ENCODE measurements around the gene TNFRSF9.

The TNFRSF9 gene

DNA sequence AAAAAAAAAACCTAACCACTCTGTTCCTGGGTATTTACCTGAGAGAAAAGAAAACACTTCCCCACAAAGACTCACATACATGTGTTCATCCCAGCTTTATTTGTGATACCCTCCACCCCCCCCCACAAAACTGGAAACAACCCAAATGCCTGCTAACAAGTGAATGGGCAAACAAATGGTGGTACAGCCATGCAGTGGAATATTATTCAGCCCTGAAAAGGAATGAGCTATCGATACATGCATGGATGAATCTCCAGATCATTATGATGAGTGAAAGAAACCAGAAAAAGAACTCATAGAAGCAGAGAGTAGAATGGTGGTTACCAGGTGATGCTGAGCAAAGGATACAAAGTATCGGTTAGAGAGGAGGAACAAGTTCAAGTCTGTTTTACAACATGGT, 49.8 kb downstream of the TNFRSF9 start:
- no peaks in the 10 kb centered on the region for H3K4me1 Mint-ChIP-seq

DNA sequence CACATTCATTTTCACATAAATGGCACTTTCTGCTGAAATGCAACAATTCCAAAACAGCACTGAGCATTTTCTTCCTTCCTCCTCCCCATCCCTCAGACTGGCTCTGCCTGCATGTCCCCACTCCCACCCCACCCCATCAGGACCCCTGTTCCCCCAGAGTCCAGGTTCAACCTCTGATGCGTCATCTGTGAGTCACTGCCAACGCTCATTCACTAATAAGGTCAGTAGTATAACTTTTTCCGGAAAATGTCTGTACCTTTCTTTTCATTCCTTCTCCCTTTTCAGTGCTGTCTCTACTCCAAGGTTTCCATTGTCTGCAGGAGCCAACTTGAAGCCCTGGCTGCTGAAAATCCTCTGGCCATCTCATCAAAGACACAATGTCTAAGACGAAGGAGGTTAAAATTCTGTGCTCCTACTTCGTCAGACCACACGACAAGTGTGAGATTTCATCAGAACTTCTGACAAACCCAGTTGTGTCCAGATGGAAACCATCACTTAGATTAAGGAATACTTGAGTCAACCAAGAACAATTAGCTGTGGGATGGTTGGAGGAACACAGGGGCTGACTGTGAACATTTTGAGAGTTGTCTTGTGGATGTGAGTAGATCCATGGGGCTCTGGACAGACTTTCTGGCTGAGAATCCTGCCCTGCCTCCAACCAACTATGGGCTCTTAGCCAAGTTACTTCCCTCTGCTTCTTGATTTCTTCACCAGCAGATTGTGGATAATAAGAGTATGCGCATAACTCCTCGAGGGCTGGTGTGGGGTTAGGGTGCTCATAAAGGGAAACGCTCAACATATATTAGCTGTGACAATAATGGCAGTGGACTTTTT, 52.2 kb downstream of the TNFRSF9 start:
- H3K27ac Mint-ChIP-seq = no peak overlapping the region
- H3K36me3 Mint-ChIP-seq = no peaks in the 10 kb centered on the region
- no peaks in the 10 kb centered on the region for H3K4me1 Mint-ChIP-seq
- H3K27me3 Mint-ChIP-seq = peaks cover 61% of the 10 kb centered on the region
- CTCF ChIA-PET = no interaction called here
- no peak for DNase-seq
- H3K4me3 Mint-ChIP-seq = no peak overlapping the region
- no peaks in the 10 kb centered on the region for H3K9me3 Mint-ChIP-seq

More for the DNA sequence above, 49.8 kb downstream of the TNFRSF9 start:
- Mint-ChIP-seq H3K4me3 (no peak overlapping the region), H3K27ac (no peak overlapping the region), H3K9me3 (no peaks in the 10 kb centered on the region), H3K27me3 (peaks cover 41% of the 10 kb centered on the region), H3K36me3 (no peaks in the 10 kb centered on the region)
- CTCF ChIA-PET = no interaction called here
- no peak for DNase-seq

DNA sequence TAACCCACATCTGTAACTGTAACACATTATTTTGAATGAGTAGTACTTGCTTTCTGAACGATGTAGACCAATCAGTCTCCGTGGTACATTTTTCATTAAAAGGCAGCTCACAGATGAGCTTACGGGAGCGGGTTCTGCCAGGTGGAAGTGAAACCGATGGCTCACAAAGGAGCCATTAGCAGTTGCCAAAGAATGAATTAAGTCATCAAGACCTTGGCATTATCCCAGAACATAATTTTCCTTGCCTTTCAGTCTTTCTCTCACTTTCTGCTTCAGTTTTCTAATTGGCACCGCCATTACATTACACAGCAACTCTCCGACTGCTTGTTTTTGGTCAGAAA, 54.3 kb downstream of the TNFRSF9 start:
- no peak overlapping the region for H3K4me3 Mint-ChIP-seq
- peaks cover 54% of the 10 kb centered on the region for H3K27me3 Mint-ChIP-seq
- no peak overlapping the region for H3K27ac Mint-ChIP-seq
- CTCF ChIA-PET = no interaction called here
- no peak for DNase-seq
- no peaks in the 10 kb centered on the region for H3K36me3 Mint-ChIP-seq
- no peaks in the 10 kb centered on the region for H3K4me1 Mint-ChIP-seq
- H3K9me3 Mint-ChIP-seq = no peaks in the 10 kb centered on the region

DNA sequence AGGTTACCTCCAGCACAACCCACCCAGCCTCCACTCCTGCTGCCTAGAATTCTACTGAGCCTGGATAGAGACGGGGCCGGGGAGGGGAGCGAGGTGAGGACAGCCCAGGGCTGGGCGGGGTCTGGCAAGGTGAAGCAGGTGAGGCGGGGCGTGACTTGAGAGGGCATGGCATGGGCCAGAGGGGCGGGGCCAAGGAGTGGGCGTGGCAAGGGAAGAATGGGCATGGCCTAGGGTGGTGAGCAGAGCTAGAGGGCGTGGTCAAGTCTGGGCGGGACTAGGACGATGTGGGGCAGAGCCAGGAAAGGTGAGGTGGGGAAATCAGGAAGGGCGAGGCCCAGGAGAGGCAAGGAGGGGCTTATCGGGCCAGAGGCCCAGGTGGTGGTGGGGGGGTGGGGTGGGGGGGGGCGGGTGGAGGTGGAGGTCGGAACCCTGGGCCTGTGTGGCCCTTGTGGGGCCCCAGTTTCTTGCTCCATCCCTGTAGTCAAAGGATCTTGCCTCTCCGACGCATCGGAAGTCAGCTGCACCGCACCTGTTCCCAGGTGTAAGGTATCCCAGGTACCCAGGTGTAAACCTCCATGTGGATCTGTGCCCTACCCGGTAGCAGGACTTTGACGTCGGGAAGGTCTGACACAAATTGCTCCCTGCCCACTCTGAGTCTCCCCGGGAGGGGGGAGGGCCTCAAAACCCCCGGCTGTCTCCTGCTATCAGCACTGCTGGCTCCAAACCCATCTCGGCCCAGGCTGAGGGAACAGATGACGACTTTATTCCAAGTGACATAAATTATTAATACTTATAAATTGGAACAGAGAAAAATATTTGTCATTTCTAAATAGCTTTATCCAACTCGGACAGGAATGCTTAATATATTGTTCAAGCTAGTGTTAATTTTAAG, 54.9 kb downstream of the TNFRSF9 start:
- Mint-ChIP-seq H3K9me3 (no peaks in the 10 kb centered on the region), H3K4me3 (no peak overlapping the region), H3K36me3 (no peaks in the 10 kb centered on the region), H3K4me1 (no peaks in the 10 kb centered on the region), H3K27me3 (peaks cover 51% of the 10 kb centered on the region), H3K27ac (no peak overlapping the region)
- peak; percentile 27 for DNase-seq
- CTCF ChIA-PET = no interaction called here

DNA sequence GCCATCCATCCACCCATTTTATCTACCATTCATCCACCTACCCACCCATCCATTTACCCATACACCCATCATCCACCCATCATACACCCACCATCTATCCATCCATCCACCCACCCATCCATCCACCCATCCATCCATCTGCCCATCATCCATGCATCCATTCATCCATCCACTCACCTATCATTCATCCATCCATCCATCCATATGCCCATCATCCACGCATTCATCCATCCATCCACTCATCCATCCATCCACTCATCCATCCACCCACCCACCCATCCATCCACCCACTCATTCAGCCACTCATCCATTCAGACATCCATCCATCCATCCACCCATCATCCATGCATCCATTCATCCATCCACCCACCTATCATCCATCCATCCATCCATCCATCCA, 55.9 kb downstream of the TNFRSF9 start:
- DNase-seq = no peak
- Mint-ChIP-seq H3K27me3 (peaks cover 44% of the 10 kb centered on the region), H3K27ac (no peak overlapping the region), H3K4me1 (no peaks in the 10 kb centered on the region), H3K4me3 (no peak overlapping the region), H3K36me3 (no peaks in the 10 kb centered on the region), H3K9me3 (no peaks in the 10 kb centered on the region)
- CTCF ChIA-PET = no interaction called here

DNA sequence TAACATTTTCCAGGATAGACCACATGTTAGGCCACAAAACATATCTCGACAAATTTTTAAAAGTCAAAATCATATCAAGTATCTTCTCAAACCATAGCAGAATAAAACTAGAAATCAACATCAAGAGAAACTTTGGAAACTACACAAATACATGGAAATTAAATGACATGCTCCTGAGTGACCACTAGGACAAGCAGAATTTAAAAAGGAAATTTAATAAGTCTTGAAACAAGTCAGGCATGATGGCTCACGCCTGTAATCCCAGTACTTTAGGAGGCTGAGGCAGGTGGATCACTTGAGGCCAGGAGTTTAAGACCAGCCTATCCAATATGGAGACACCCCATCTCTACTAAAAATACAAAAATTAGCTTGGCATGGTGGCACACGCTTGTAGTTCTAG, 61.4 kb downstream of the TNFRSF9 start:
- no peak overlapping the region for H3K27ac Mint-ChIP-seq
- H3K9me3 Mint-ChIP-seq = peaks cover 8% of the 10 kb centered on the region
- peaks cover 11% of the 10 kb centered on the region for H3K27me3 Mint-ChIP-seq
- H3K4me1 Mint-ChIP-seq = peaks cover 3% of the 10 kb centered on the region
- no peaks in the 10 kb centered on the region for H3K36me3 Mint-ChIP-seq
- no peak overlapping the region for H3K4me3 Mint-ChIP-seq
- CTCF ChIA-PET = no interaction called here
- no peak for DNase-seq

DNA sequence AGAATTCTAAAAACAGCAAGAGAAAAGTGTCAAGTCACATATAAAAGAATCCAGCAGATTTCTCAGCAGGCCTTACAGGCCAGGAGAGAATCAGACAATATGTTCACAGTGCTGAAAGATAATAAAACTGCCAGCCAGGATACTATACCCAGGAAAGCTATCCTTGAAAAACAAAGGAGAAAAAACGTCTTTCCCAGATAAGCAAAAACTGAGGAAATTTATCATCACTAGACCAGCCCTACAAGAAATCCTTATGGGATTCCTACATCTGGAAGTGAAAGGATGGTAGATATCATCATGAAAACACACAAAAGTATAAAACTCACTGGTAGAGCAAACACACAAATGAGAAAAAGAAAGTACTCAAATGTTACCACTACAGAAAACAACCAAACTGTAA, 62.6 kb downstream of the TNFRSF9 start:
- Mint-ChIP-seq H3K4me1 (peaks cover 3% of the 10 kb centered on the region), H3K36me3 (no peaks in the 10 kb centered on the region), H3K27me3 (peaks cover 7% of the 10 kb centered on the region), H3K9me3 (peaks cover 8% of the 10 kb centered on the region), H3K4me3 (no peak overlapping the region), H3K27ac (no peak overlapping the region)
- no peak for DNase-seq
- CTCF ChIA-PET = no interaction called here

DNA sequence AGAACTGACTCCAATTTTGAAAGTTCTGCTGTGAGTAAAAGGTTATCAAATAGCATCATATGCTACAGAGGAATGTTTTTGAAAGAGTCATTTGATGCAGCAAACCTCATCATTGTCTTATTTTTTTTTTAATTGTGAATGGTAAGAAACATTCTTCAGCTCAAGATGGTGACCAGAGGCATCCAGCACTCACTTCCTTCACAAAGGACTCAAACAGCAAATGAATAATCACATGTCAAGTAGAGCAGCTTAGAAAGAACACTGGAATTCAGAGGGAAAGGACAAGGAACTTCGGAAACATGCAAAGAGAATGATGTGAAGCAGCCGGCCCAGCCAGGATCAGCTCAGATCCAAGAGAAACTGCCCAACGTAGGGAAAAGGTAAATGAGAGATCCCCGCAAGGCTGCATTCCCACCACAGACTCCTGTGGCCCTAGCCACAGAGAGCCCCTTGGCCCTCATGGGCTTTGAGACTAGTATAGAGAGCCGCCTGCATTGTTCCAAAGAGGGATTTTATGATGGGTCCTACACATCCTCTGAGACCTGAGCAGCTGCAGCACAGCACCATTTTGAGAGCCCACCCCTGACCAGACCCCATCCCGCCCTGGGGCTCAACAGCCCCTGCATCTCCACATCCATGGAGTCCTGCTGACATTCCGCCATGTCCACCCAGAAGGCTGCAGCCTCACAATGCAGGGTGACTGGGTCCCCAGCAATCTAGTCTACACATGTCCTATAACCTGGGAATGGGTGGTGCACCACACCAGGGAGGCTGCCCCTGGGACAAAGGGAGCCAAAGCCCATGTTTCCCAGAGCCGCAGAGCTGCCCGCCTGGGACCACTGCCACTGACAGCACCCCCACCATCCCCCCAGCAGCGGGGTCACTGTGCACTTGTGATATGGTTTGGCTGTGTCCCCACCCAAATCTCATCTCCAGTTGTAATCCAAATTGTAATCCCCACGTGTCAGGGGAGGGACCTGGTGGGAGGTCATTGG, 66.5 kb downstream of the TNFRSF9 start:
- H3K27me3 Mint-ChIP-seq = peaks cover 4% of the 10 kb centered on the region
- H3K4me3 Mint-ChIP-seq = no peak overlapping the region
- H3K36me3 Mint-ChIP-seq = no peaks in the 10 kb centered on the region
- CTCF ChIA-PET = no interaction called here
- H3K9me3 Mint-ChIP-seq = peaks cover 8% of the 10 kb centered on the region
- DNase-seq = no peak
- H3K27ac Mint-ChIP-seq = no peak overlapping the region
- peaks cover 3% of the 10 kb centered on the region for H3K4me1 Mint-ChIP-seq

DNA sequence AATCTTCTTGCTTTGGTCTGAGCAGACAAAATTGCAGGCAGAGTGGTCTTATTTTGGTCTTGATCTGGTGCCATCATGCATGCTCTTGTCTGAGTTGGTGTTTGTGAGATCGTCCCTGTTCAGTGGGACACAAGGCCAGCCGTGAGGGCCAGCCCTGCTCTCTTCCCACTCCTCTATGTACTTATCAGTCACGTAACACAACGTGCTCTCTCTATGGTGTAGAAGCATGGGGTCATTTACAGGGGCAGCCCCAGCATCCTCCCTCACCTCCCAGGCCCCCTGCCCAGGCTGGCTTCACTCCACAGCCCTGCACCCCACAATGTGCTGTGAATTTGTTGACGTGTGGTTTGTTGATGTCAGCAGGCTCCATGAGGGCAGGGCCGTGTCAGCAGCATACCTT, 69.5 kb downstream of the TNFRSF9 start:
- CTCF ChIA-PET = no interaction called here
- H3K36me3 Mint-ChIP-seq = no peaks in the 10 kb centered on the region
- no peaks in the 10 kb centered on the region for H3K9me3 Mint-ChIP-seq
- H3K4me3 Mint-ChIP-seq = no peak overlapping the region
- DNase-seq = no peak
- H3K4me1 Mint-ChIP-seq = no peaks in the 10 kb centered on the region
- peaks cover 4% of the 10 kb centered on the region for H3K27me3 Mint-ChIP-seq
- H3K27ac Mint-ChIP-seq = no peak overlapping the region

DNA sequence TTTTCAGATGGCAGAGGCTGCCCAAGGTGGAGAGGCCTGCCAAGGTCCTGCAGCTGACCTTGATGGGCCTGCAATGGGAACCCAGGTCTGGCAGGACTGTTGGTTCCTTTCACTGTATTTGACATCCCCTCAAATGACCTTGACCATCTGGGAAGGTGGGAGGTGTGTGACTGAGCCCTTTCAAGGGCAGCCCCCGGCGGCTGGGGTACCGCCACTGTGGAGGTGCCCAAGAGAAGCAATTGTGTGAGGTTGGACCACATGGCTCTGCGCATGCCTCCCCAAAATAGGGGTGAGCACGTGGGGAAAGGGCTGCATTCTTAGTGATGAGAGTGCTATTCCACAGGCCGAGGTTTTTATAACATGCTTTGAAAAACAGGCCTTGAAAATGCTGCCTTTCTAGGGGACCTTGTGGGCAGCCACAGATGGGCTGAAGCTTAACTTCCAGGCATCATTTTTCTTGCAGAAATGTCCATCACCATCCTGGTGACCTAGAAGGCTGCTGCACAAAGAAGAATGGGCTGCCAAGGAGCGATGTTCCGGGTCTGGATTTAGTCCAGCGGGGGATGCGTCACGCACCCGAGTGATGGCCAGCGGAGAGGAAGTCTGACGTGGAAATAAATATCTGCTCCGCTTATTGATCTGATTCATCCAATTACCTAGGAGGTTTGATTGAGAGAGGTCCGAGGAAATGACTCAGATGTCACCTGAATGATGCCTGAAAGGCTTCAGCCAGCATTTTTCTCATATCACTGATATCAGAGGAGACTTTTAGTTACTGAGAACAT, 71.3 kb downstream of the TNFRSF9 start:
- Mint-ChIP-seq H3K4me1 (no peaks in the 10 kb centered on the region), H3K27me3 (peaks cover 3% of the 10 kb centered on the region), H3K4me3 (no peak overlapping the region), H3K27ac (no peak overlapping the region), H3K9me3 (no peaks in the 10 kb centered on the region), H3K36me3 (no peaks in the 10 kb centered on the region)
- CTCF ChIA-PET = no interaction called here
- no peak for DNase-seq

DNA sequence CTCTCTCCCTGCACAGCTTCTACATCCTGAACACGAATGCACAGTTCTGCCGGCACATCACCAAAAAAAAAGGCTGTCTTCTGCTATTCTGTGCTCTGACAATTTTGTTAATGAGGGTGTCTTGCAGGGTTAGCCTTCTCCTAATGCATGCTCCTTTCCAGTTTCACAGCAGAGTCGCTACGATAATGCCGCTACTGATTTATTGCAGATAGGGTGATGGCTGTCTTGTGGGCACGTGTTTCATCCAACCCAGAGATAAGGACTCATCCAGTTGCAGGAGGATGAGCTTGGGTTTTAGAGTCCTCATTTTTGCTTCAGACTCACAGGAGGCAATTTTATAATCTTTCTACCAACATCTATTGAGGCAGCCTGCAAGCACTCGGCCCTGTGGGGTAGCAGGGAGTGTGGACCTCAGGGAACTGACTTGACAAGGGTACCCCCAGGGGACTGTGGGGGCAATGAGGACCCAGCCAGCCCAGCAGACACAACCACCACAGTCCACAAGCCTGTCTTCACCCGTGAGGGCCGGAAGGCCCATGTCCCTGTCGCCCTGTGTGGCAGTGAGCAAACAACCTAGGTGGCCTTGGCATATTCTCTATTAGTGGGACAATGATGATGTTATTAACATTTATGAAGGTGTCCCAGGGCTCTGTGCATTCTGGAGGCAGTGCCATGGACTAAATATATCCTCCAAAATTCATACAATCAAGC, 72.4 kb downstream of the TNFRSF9 start:
- Mint-ChIP-seq H3K9me3 (no peaks in the 10 kb centered on the region), H3K4me1 (no peaks in the 10 kb centered on the region), H3K27me3 (no peaks in the 10 kb centered on the region), H3K27ac (no peak overlapping the region), H3K4me3 (no peak overlapping the region), H3K36me3 (no peaks in the 10 kb centered on the region)
- CTCF ChIA-PET = interaction anchor here (0.6 kb wide), 1 partner anchor 978 kb away, joined by 3 read pairs; no protein-coding TSS in a partner anchor
- no peak for DNase-seq

DNA sequence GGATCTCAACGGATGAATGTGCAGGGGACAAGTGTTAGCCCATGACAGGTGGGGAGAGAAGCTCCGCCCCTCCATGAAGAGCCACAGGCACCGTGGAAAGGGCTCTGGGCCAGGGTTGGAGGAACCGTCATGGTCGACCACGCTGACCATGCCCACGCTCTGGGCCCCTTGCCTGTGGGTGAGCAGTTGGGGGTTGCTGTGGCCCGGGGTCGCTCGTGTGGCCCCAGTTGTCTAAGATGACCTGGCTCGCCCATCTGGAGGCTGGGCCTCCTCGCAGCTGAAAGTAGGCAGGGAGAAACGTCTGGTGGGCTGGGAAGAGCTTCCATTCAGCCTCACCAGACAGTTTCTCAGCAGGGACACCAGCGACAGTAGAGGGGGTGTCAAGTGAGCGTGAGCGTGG, 74.7 kb downstream of the TNFRSF9 start:
- no peak overlapping the region for H3K4me3 Mint-ChIP-seq
- DNase-seq = no peak
- H3K4me1 Mint-ChIP-seq = no peaks in the 10 kb centered on the region
- no peaks in the 10 kb centered on the region for H3K9me3 Mint-ChIP-seq
- H3K27ac Mint-ChIP-seq = no peak overlapping the region
- CTCF ChIA-PET = no interaction called here
- H3K27me3 Mint-ChIP-seq = no peaks in the 10 kb centered on the region
- no peaks in the 10 kb centered on the region for H3K36me3 Mint-ChIP-seq
